ENCODE data around the gene RAD51B. TPM values are rescaled to one million over a fixed set of nuclear protein-coding genes. Genes with fewer than 3 reads are reported as not detected.
A peak's percentile ranks its signal among the peaks of the same experiment; 100 is the strongest.

Gene RAD51B
- total and polyA plus RNA-seq, 2 of the 13 experiments (the other 11 are each of a cell fraction or from before 2014, with no cell fraction given): 7.0 to 9.5 TPM

- Histone ChIP-seq H3K4me3 (replicated peaks in 1 of 3; ENCODE audit: insufficient read depth in 1 of 3, low read depth in 2 of 3, low read length in 3 of 3) (no peak overlapping the region), H4K20me1 (ENCODE audit: insufficient read depth, low read length) (no peaks in the 10 kb centered on the region), H3K4me2 (ENCODE audit: low read depth, low read length) (peak overlapping the region; percentile 16), H3K27me3 (ENCODE audit: control insufficient read depth in 1 of 2, insufficient read depth in 2 of 2, low read length in 2 of 2) (no peaks in the 10 kb centered on the region), H3K9me3 (ENCODE audit: low read length) (no peaks in the 10 kb centered on the region), H3K4me1 (ENCODE audit: insufficient read depth, low read length) (peaks cover 33% of the 10 kb centered on the region), H3K9ac (ENCODE audit: insufficient read depth, low read depth, low read length) (no peak overlapping the region), H3K79me2 (ENCODE audit: insufficient read depth, low read length) (no peaks in the 10 kb centered on the region), H2AFZ (ENCODE audit: low read length) (no peak overlapping the region), H3K27ac (ENCODE audit: extremely low read length, insufficient read depth, low read length) (no peak overlapping the region), H3K36me3 (replicated peaks in 1 of 2; ENCODE audit: control insufficient read depth in 1 of 2, insufficient read depth in 2 of 2, low read length in 2 of 2) (no peaks in the 10 kb centered on the region)
- WGBS (ENCODE audit: low lambda C conversion rate): 14% methylated on average over 7 of the region's 7 CpGs
- DNase-seq (ENCODE audit: low spot score) (peak; percentile 75), ATAC-seq (peak; percentile 91), FAIRE-seq (peak; percentile 85)
- ChIA-PET CTCF (ENCODE audit: low intra/inter-chr PET ratio, low total read pairs) (no interaction called here), POLR2A (no interaction called here)
- intact Hi-C loops (cut with micrococcal nuclease; ENCODE audit: unreplicated experiment): no loop called here
- in situ Hi-C loops (cut with HindIII; ENCODE audit: extremely low pct_ligation_motif_present, low pct_unique_long_range_greater_than_20kb): no loop called here
- no TSS peak for BruUV-seq (replicated peaks)
- peak; percentile 92; the same call in 1 of the 2 replicates for TF ChIP-seq ZNF614 (CRISPR knock-in tag; IDR thresholded peaks at IDR 0.05; ENCODE audit: borderline replicate concordance)
- TF ChIP-seq NR2F1 (CRISPR knock-in tag; IDR thresholded peaks at IDR 0.05): peak; percentile 82 to 89
- TF ChIP-seq EP300 (IDR thresholded peaks at IDR 0.05; ENCODE audit: low read depth in 2 of 2, low read length in 2 of 2): peak in 1 of 2 experiments; percentile 57; a peak in 1 of 4 replicates
- no peak for TF ChIP-seq EP300 (CRISPR knock-in tag; IDR thresholded peaks at IDR 0.05; ENCODE audit: borderline replicate concordance)
- TF ChIP-seq SAP130 (CRISPR knock-in tag; IDR thresholded peaks at IDR 0.05; ENCODE audit: low read depth): 0 out of 2 replicates have a peak, but pooled peaks have one; percentile 16
- TF ChIP-seq YY1 (IDR thresholded peaks at IDR 0.05; ENCODE audit: insufficient read depth, insufficient replicate concordance, low read depth, low read length): peak; percentile 52
- TF ChIP-seq POGZ (CRISPR knock-in tag; IDR thresholded peaks at IDR 0.05): peak; percentile 86
- TF ChIP-seq ZNF574 (CRISPR knock-in tag; IDR thresholded peaks at IDR 0.05): 0 out of 2 replicates have a peak, but pooled peaks have one; percentile 24
- TF ChIP-seq ZNF34 (CRISPR knock-in tag; IDR thresholded peaks at IDR 0.05; ENCODE audit: borderline replicate concordance): no peak
- TF ChIP-seq SIX4 (CRISPR knock-in tag; IDR thresholded peaks at IDR 0.05): 0 out of 2 replicates have a peak, but pooled peaks have one; percentile 22
- peak; percentile 23; the same call in 1 of the 2 replicates for TF ChIP-seq TARDBP (CRISPR knock-in tag; IDR thresholded peaks at IDR 0.05)
- no peak for TF ChIP-seq ZFP1 (CRISPR knock-in tag; IDR thresholded peaks at IDR 0.05)
- TF ChIP-seq, protein P1, sequence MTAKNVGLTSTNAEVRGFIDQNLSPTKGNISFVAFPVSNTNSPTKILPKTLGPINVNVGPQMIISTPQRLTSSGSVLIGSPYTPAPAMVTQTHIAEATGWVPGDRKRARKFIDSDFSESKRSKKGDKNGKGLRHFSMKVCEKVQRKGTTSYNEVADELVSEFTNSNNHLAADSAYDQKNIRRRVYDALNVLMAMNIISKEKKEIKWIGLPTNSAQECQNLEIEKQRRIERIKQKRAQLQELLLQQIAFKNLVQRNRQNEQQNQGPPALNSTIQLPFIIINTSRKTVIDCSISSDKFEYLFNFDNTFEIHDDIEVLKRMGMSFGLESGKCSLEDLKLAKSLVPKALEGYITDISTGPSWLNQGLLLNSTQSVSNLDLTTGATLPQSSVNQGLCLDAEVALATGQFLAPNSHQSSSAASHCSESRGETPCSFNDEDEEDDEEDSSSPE (CRISPR knock-in tag; IDR thresholded peaks at IDR 0.05): peak; percentile 42; the same call in 1 of the 2 replicates
- no peak for TF ChIP-seq KLF16 (CRISPR knock-in tag; IDR thresholded peaks at IDR 0.05)
- TF ChIP-seq CTCF (CRISPR knock-in tag; IDR thresholded peaks at IDR 0.05): peak; percentile 4; the same call in 1 of the 2 replicates
- TF ChIP-seq ZUFSP (CRISPR knock-in tag; IDR thresholded peaks at IDR 0.05; ENCODE audit: borderline replicate concordance): no peak
Measured at GRCh38 chr14:68316078-68316868, 496.7 kb downstream of the RAD51B start.

Measured in HepG2 (cell line).